Spleen (tissue), 11 donors: ENCODE data around the gene ZNF609. TPM values are rescaled to one million over a fixed set of nuclear protein-coding genes. Genes with fewer than 3 reads are reported as not detected.

Experiments used
- DNase-seq: peaks from one replicate; pipeline ENCODE4 v3.0.0-alpha.2; 2020
- H3K27ac ChIP-seq, 8 donors: fragments of 200-600 bp; sonication (generic) in 7 of 8; 1 replicate in 4 of 8; 2 replicates in 4 of 8; pipeline versions ENCODE4 v1.5.0 to v1.8.0; 2016 to 2021; ENCODE audit warnings: inconsistent platforms in 4 of 8, mild to moderate bottlenecking in 4 of 8, moderate library complexity in 1 of 8
- H3K27me3 ChIP-seq, 7 donors: fragments of 200-600 bp; sonication (generic) in 6 of 7; replicated peaks in 1 of 7; 1 replicate in 4 of 7; 2 replicates in 3 of 7; pipeline versions ENCODE4 v1.5.0 to v1.8.0; 2016 to 2021; ENCODE audit warnings: inconsistent platforms in 3 of 7, mild to moderate bottlenecking in 1 of 7
- H3K36me3 ChIP-seq, 6 donors: fragments of 200-600 bp; sonication (generic) in 5 of 6; 1 replicate in 4 of 6; 2 replicates in 2 of 6; pipeline versions ENCODE4 v1.5.0 to v1.8.0; 2016 to 2021; ENCODE audit warnings: inconsistent platforms in 2 of 6
- H3K4me1 ChIP-seq, 6 donors: fragments of 200-600 bp; sonication (generic) in 5 of 6; 1 replicate in 3 of 6; 2 replicates in 3 of 6; pipeline versions ENCODE4 v1.5.0 to v1.8.0; 2016 to 2021; ENCODE audit warnings: inconsistent platforms in 3 of 6
- H3K4me3 ChIP-seq, 8 donors: fragments of 200-600 bp; sonication (generic) in 7 of 8; 1 replicate in 4 of 8; 2 replicates in 4 of 8; pipeline versions ENCODE4 v1.5.0 to v1.8.0; 2016 to 2021; ENCODE audit warnings: inconsistent platforms in 4 of 8, mild to moderate bottlenecking in 4 of 8, moderate library complexity in 2 of 8
- H3K9me3 ChIP-seq, 8 donors: fragments of 200-600 bp; sonication (generic) in 7 of 8; 1 replicate in 4 of 8; 2 replicates in 4 of 8; pipeline versions ENCODE4 v1.5.0 to v1.8.0; 2016 to 2021; ENCODE audit warnings: inconsistent platforms in 4 of 8
- POLR2A ChIP-seq, 3 donors: fragments of 450-650 bp; IDR thresholded peaks; one replicate each; pipeline ENCODE4 v1.5.1; 2017; ENCODE audit warnings: antibody characterized with exemption in 3 of 3, mild to moderate bottlenecking in 1 of 3
- POLR2AphosphoS5 ChIP-seq, 3 donors: sonication (generic); formaldehyde crosslinking; IDR thresholded peaks; one replicate each; pipeline ENCODE4 v1.5.1; 2017; ENCODE audit warnings: antibody characterized with exemption in 3 of 3
- WGBS, 5 donors: extraction: QIAGEN DNeasy Blood & Tissue Kit in 3 of 5; methylation state at CpG; one replicate each; pipeline versions ENCODE4 v1.1.5 to v1.1.7; 2013 to 2018; 5-methylcytosine and 5-hydroxymethylcytosine counted together
- intact Hi-C: fragments of 100-400 bp; cut with DNase I; formaldehyde crosslinking; loops from one replicate; pipeline ENCODE4 v1.15.0; 2023; ENCODE audit warnings: low total_unique reads
- polyA plus RNA-seq, 3 donors: library from polyadenylated mRNA; stranded (reverse); fragments of 200-250 nt; gene quantifications; one replicate each; pipeline ENCODE4 v1.2.1, GENCODE V29; 2013
- total RNA-seq, 7 donors: library from RNA; depleted of rRNA in 3 of 7; stranded (reverse); fragments of >200 nt in 3 of 7; fragmentation: NEBNext Ultra II Directional in 4 of 7; extraction: Animal tissue kit (Norgen Biotek cat#: 25700) in 4 of 7; gene quantifications; one replicate each; pipeline versions ENCODE4 v1.1.0 to v1.2.1, GENCODE V29; 2016 to 2021
- TF ChIP-seq, protein P1 (sequence below), 11 experiments: fragments of 200-600 bp in 7 of 11; fragments of 450-650 bp in 4 of 11; sonication (generic) in 4 of 11; IDR thresholded peaks in 8 of 11; conservative IDR thresholded peaks in 3 of 11; 1 replicate in 7 of 11; 2 replicates in 4 of 11; pipeline versions ENCODE4 v1.4.0 to v1.8.0; 2016 to 2021; ENCODE audit warnings: antibody characterized with exemption in 11 of 11, inconsistent platforms in 4 of 11, mild to moderate bottlenecking in 1 of 11
- donor health status: healthy with polysubstance abuse.
- donor health status: DM: no; HTN: no; CAD: no; lungs with moderate emphysema.
- donor health status: DM: no; HTN: no; CAD: no.
- donor health status: Bipolar disorder and iron deficiency.
- donor health status: healthy.
- donor health status: DM: no; HTN: no; CAD: no.
- donor health status: DM: yes; HTN: yes; CAD: no.

The ZNF609 gene
- total and polyA plus RNA-seq, 10 donors, result 2.4 to 55.7 (median 38.8) TPM

DNA sequence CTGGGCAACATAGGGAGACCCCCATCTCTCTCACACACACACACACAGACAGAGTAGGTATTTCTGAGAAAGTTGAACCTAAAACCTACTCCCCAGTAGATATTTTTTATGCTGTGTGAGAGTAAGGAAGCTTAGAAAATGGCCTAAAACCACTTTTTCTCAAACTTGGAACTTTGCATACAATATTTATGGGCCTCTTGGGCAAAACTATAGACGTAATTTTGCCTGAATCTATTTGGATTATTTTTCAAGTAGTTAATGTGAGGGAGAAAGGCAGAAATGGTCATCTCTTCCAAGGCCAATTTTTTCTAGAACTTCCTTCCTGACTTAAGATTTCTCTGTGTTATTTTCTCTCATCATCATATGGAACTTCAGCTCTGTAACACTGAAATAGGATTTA is 81.7 kb downstream of the ZNF609 start:
- intact Hi-C loops, result no loop called here
- WGBS, 5 donors, result 62 to 79% (median 73%) methylated on average over 1 of the region's 1 CpG
- Histone ChIP-seq H3K27me3 (no peaks in the 10 kb centered on the region), H3K9me3 (no peaks in the 10 kb centered on the region), H3K4me1 (peaks cover 0 to 26% (median 6%) of the 10 kb centered on the region in 6 donors), H3K4me3 (no peak overlapping the region), H3K36me3 (no peaks in the 10 kb centered on the region), H3K27ac (peak overlapping the region in 3 of 8 donors; percentile 14 to 25 (median 24))
- DNase-seq, result no peak
- TF ChIP-seq POLR2AphosphoS5 (IDR thresholded peaks at IDR 0.05) (no peak), POLR2A (IDR thresholded peaks at IDR 0.05) (no peak)
- TF ChIP-seq, protein P1, sequence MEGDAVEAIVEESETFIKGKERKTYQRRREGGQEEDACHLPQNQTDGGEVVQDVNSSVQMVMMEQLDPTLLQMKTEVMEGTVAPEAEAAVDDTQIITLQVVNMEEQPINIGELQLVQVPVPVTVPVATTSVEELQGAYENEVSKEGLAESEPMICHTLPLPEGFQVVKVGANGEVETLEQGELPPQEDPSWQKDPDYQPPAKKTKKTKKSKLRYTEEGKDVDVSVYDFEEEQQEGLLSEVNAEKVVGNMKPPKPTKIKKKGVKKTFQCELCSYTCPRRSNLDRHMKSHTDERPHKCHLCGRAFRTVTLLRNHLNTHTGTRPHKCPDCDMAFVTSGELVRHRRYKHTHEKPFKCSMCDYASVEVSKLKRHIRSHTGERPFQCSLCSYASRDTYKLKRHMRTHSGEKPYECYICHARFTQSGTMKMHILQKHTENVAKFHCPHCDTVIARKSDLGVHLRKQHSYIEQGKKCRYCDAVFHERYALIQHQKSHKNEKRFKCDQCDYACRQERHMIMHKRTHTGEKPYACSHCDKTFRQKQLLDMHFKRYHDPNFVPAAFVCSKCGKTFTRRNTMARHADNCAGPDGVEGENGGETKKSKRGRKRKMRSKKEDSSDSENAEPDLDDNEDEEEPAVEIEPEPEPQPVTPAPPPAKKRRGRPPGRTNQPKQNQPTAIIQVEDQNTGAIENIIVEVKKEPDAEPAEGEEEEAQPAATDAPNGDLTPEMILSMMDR (IDR thresholded peaks at IDR 0.05 in 8 of 11, conservative IDR thresholded peaks at IDR 0.05 in 3 of 11), result no peak

DNA sequence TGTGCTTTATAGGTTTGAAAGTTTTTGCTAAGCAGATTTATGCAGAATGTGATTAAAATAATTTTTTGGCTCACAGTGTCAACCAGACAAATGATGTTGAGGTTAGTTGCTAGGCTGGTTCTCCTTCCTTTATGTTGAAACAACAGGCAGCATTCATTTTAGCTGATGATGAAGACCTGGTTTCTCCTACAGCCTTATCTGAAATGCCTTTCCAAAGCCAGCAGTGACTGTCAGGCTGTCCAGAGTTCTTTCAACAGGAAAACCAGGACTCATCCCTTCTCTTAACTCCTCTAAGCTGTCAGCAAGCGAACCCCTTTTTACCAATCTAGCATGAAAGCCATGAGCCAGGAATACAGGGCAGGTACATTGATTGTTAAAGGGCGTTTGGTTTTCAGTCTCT is 84.1 kb downstream of the ZNF609 start:
- peaks cover 0 to 37% (median 8%) of the 10 kb centered on the region in 6 donors for H3K4me1 ChIP-seq
- WGBS, 5 donors, result 83 to 100% (median 95%) methylated on average over 2 of the region's 2 CpGs
- intact Hi-C loops, result no loop called here
- no peaks in the 10 kb centered on the region for H3K9me3 ChIP-seq
- no peak for TF ChIP-seq POLR2AphosphoS5 (IDR thresholded peaks at IDR 0.05)
- TF ChIP-seq POLR2A (IDR thresholded peaks at IDR 0.05), result no peak
- TF ChIP-seq, protein P1 (IDR thresholded peaks at IDR 0.05 in 8 of 11, conservative IDR thresholded peaks at IDR 0.05 in 3 of 11), result no peak
- H3K4me3 ChIP-seq, result no peak overlapping the region
- H3K27me3 ChIP-seq, result no peaks in the 10 kb centered on the region
- H3K36me3 ChIP-seq, result no peaks in the 10 kb centered on the region
- no peak overlapping the region for H3K27ac ChIP-seq
- no peak for DNase-seq

DNA sequence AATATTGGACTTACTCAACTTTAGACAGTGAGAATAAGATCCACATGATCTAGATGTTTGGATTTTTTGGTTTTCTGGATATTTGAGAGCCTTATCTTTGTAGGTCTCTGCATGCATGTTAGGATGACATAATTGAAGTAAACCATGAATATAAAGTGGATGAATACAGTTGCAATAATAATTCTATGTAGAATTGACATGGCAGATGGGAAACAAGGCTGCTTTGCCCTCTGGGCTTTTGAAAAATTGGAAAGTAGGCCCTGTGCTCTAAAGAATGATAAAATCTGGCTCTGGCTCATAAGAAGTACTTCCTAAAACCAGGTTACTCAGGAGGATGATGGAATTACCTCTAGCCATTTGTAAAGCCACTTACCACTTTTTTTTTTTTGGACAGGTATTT is 86.9 kb downstream of the ZNF609 start:
- no peaks in the 10 kb centered on the region for H3K9me3 ChIP-seq
- peaks cover 0 to 32% (median 7%) of the 10 kb centered on the region in 6 donors for H3K4me1 ChIP-seq
- no peaks in the 10 kb centered on the region for H3K36me3 ChIP-seq
- no peak overlapping the region for H3K27ac ChIP-seq
- intact Hi-C loops, result no loop called here
- no peaks in the 10 kb centered on the region for H3K27me3 ChIP-seq
- DNase-seq, result no peak
- TF ChIP-seq, protein P1 (IDR thresholded peaks at IDR 0.05 in 8 of 11, conservative IDR thresholded peaks at IDR 0.05 in 3 of 11), result no peak
- TF ChIP-seq POLR2A (IDR thresholded peaks at IDR 0.05), result no peak
- no peak for TF ChIP-seq POLR2AphosphoS5 (IDR thresholded peaks at IDR 0.05)
- no peak overlapping the region for H3K4me3 ChIP-seq

DNA sequence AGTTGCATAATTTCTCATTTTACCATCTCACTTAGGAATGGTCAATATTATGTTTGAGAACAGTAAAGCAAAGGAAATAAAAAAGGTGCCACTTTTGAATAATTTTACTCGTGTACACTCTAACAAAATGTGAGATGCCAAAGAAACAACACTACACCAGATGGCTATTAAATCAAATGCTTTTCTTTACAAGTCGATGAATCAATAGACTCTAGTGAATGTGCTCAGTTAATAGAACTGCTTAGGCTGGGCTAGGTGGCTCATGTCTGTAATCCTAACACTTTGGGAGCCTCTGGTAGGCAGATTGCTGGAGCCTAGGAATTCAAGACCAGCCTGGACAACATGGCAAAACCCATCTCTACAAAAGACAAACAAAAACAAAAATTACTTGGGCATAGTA is 87.9 kb downstream of the ZNF609 start:
- 79 to 88% (median 83%) methylated on average over 2 of the region's 2 CpGs for WGBS, 5 donors
- H3K36me3 ChIP-seq, result no peaks in the 10 kb centered on the region
- H3K27me3 ChIP-seq, result no peaks in the 10 kb centered on the region
- H3K9me3 ChIP-seq, result no peaks in the 10 kb centered on the region
- H3K27ac ChIP-seq, result no peak overlapping the region
- no peak for DNase-seq
- no peak for TF ChIP-seq POLR2A (IDR thresholded peaks at IDR 0.05)
- TF ChIP-seq, protein P1 (IDR thresholded peaks at IDR 0.05 in 8 of 11, conservative IDR thresholded peaks at IDR 0.05 in 3 of 11), result no peak
- no peak for TF ChIP-seq POLR2AphosphoS5 (IDR thresholded peaks at IDR 0.05)
- H3K4me1 ChIP-seq, result peaks cover 0 to 31% (median 6%) of the 10 kb centered on the region in 6 donors
- intact Hi-C loops, result no loop called here
- H3K4me3 ChIP-seq, result no peak overlapping the region
